ENCODE measurements around the gene EMP3.

DNA sequence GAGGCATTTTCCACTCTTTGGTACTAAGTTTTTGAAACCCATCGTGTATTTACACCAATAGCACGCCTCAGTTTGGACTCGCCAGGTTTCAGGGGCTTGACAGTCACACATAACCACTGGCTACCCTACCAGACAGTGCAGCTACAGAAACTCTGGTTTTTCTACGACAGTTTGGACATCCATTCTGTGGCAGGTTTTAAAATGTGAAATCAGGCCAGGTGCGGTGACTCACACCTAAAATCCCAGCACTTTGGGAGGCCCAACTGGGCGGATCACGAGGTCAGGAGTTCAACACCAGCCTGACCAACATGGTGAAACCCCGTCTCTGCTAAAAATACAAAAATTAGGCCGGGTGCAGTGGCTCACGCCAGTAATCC lies 52.8 kb downstream of the EMP3 start:
- TF ChIP-seq, protein P1, sequence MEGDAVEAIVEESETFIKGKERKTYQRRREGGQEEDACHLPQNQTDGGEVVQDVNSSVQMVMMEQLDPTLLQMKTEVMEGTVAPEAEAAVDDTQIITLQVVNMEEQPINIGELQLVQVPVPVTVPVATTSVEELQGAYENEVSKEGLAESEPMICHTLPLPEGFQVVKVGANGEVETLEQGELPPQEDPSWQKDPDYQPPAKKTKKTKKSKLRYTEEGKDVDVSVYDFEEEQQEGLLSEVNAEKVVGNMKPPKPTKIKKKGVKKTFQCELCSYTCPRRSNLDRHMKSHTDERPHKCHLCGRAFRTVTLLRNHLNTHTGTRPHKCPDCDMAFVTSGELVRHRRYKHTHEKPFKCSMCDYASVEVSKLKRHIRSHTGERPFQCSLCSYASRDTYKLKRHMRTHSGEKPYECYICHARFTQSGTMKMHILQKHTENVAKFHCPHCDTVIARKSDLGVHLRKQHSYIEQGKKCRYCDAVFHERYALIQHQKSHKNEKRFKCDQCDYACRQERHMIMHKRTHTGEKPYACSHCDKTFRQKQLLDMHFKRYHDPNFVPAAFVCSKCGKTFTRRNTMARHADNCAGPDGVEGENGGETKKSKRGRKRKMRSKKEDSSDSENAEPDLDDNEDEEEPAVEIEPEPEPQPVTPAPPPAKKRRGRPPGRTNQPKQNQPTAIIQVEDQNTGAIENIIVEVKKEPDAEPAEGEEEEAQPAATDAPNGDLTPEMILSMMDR (conservative IDR thresholded peaks at IDR 0.05) = no peak
- TF ChIP-seq ZFX (IDR thresholded peaks at IDR 0.05) = no peak

All from C4-2B (cell line).